H1 (cell line): ENCODE measurements around the gene PRDX3. TPM values are rescaled to one million over a fixed set of nuclear protein-coding genes. Genes with fewer than 3 reads are reported as not detected.

ENCODE experiments used
- ATF2 ChIP-seq: IDR thresholded peaks from 2 replicates; pipeline ENCODE4 v1.6.1; 2012; ENCODE audit warnings: low read length, inconsistent platforms
- USF2 ChIP-seq: IDR thresholded peaks from 2 replicates; pipeline ENCODE4 v1.6.1; 2011; ENCODE audit warnings: low read length, improper control_type of control experiment
- polyA plus RNA-seq, 7 experiments: library from polyadenylated mRNA; depleted of rRNA in 3 of 7; stranded (reverse) in 5 of 7; unstranded in 2 of 7; fragments of >200 nt in 5 of 7; fragments of 200-250 nt in 2 of 7; gene quantifications; 1 replicate in 5 of 7; 2 replicates in 1 of 7; 4 replicates in 1 of 7; pipeline versions ENCODE4 v1.2.1 to v1.2.3, GENCODE V29; 2011 to 2013; ENCODE audit warnings: missing spikeins in 2 of 7, mixed read lengths in 2 of 7
- total RNA-seq: library from RNA; stranded (reverse); fragmentation: NEBNext Ultra II Directional; extraction: Animal tissue kit (Norgen Biotek cat#: 25700); gene quantifications from 2 replicates; pipeline ENCODE4 v1.2.1, GENCODE V29; 2021

PRDX3 gene
- total and polyA plus RNA-seq, 2 of the 8 experiments (the other 6 are each of a cell fraction or from before 2014, with no cell fraction given) = 201 to 208 TPM

GRCh38 chr10:119131512-119132240 is 46.9 kb downstream of the PRDX3 start (continued):
- TF ChIP-seq ATF2 = no peak
- no peak for TF ChIP-seq USF2
